ENCODE results near the gene HEXIM1.

GRCh38 chr17:45103269-45103795, 44.9 kb upstream of the HEXIM1 start:
- TF ChIP-seq POLR2AphosphoS5 (IDR thresholded peaks at IDR 0.05): no peak
- no peak for TF ChIP-seq CTCF (IDR thresholded peaks at IDR 0.05)
- no peak for TF ChIP-seq POLR2A (IDR thresholded peaks at IDR 0.05)

All from gastroesophageal sphincter (tissue), 3 donors.